Measurements from ENCODE around the gene RNF144B.

GRCh38 chr6:18415671-18416340, 28.7 kb downstream of the RNF144B start:
- TF ChIP-seq CTCF (IDR thresholded peaks at IDR 0.05) (no peak), POLR2A (IDR thresholded peaks at IDR 0.05) (no peak)
